ENCODE measurements around the gene SCN8A.

SCN8A gene

DNA sequence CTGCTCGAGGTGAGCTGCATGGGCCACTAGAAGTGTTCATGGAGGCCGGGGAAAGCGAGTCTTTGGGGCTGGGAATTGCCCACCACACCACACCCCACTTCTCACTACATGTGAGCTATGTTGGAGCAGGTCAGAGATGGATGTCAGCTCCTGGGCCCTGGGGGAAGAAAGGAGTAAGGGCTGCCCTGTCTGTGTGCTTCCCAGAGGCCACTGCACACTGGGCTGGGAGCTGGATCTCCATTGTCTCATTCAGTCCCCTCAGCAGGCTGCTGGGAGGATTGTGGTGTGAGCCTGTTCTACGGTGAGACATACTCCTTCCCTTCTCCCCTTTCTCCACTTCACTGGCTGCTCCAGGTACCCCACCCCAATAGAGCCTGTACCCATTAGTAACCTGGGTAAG, 247.0 kb downstream of the SCN8A start:
- DNase-seq: no peak

DNA sequence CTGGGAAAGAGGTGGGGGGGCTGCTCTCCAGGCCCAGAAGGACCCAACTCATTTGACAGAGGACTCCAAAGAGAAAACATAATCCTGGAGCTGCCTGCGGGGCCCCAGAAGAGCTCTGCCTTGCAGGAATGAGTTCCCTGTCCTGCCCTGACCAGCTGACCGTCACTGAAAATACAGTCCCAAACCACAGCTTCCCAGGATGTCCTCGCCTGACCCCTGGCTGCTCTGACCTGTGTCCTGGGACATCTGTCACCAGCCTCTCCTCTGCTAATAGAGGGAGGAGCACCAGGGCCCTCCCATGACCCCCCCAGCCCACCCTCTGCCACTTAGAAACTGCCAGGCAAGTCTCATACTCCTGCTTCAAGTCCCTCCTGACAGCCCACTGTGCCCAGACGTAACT, 247.7 kb downstream of the SCN8A start:
- DNase-seq: no peak

DNA sequence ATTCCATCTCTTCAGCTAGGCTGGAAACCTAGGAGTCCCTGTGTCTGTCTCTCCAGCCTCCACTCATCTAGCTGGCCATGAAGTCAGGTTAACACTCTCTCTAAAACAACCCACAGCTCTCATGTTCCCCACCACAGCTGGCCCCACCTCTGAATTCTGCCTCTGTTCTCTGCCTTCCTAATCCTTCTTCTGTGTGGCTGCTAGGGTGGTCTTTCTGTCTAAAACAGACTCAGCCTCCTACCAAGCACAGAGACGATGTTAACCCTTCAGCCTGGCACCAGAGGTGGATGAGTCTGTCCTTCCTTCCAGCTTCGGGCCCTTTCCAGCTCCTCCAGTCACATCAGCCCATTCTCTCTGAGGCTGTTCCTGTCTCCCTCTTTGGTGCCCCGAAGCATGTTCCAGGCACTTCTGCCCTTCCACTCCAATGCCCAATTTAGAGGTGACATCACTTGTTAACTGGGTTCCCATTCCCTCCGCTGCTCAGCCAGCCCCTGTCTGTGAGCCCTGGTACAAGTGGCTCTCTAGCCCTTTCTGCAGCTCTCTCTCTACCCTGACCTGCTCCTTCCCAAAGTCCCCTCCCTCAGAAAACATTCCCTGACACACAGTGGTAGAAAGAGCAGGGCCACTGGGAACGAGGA, 248.4 kb downstream of the SCN8A start:
- DNase-seq: no peak

DNA sequence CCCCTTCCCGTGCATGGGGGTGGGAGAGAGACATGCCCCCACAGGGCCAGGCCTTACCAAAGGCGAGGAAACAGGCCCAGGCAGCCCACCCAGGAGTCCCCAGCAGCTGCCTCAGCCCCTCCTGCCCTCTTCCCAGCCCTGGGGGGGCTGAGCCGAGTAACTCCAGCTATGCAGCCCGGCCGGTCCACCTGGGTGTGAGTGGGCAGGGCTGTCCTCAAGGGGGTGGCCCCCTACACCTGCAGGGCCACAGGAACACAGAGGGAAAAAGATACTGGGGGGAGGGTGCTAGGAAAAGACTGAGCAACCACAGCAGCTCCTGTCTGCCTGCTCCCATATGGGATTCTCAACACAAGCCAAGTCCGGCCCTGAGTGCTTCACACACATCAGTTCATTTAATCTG, 249.9 kb downstream of the SCN8A start:
- no peak for DNase-seq

DNA sequence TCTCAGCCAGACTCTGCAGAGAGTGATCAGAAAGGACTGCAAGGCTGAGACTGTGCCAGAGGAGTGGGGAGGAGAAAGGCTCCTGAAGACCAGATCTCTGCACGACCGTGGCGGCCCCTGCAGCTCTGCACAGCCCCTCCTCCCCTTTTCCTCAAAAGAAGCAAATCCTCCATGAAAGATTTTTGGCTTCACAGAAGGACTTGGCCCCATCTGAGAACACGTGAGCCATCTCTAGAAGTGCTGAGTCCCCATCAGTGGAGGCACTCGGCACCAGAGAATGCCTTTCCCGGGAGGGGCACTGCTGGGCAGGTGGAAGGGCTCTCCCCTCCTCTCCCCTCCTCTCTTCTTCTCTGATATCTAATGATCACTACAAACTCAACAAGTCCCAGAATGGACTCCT, 250.7 kb downstream of the SCN8A start:
- no peak for DNase-seq

DNA sequence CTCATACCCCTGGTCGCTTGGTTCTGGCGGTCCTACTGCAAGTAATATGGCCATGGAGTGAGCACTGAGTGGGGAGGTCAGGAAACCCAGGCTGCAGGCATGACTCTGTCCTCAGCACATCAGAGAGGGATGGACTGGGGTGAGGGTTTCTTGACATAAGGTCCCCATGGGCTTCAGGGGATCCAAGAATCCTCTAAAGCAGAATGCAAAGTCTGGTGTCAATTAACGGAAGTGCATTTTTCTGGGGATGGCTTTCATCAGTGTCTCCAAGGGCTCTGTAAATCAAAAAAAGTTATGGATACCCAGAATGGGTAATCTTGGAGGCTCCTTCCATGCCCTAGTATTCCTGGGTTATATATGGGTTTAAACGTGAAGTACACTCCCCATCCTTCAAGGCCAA, 253.8 kb downstream of the SCN8A start:
- no peak for DNase-seq

DNA sequence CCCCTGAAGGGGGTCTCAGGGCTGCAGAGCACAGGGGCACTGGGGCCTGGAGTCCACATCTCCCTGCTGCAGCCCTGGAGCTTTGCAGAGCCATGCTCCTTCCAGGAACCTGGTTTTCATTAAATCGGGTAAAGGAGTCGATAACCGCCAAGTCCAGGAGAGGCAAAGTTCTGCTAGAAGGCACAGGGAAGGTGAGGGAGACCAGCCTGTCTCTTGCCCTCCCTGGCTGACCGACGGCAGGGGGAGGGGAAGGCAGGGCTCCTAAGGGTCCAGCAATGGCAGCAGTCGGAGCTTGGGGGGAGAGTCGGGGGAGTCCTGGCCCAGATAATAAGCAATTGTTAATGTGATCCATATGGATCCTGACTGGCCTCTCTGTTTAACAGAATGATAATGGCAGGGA, 254.4 kb downstream of the SCN8A start:
- no peak for DNase-seq

DNA sequence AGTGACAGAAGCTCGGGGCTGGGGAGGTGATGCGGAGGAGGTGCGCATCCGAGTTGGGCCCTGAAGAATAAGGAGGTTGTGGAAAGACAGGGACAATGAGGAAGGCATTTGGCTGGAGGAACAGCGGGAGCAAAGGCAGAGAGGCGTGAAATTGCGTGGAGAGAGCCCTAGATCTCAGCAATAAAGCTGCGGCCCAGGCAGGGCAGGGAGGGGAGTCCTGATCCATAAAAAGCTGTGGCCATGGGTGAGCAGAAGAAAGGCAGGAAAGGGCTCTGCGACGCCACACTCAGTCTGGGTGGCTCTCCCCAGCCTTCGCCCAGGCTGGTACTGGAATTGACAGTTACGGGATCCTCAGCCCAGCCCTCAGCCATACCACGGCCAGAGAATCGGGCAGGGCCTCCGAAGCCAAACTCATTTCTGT, 255.2 kb downstream of the SCN8A start:
- no peak for DNase-seq

DNA sequence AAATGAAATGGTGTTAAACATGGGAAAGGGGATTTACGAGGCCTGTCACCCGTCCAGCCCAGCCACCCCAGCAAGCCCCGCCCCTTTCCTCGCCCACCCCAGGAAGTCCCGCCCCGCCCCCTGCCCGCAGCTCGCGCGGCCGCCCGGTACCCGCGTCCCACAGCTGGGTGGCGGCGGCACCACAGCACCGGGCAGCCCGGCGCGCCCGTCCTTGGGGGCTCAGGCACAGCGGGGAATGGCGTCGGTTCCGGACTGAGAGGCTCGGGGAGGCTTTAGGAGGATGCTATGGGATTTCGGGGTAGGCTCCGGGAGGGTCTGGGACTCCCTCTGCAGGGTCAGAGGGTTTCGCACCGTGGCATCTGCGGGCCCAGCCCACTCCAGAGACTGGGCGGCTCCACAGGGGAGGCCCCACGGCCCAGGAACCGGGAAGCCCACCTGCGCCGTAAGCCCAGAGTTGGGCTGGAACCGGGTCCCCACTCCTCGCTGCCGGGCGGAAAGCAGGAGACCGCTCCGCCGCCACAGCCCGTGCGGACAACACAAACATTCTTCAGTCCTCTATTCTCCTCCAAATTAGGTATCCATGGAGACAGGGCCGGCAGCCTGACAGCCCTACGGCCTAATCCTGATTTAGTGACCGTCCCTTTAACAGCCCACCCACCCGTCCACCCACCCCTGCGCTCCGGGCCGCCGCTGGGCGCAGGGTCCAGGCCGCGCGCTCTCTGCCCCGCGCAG, 256.0 kb downstream of the SCN8A start:
- DNase-seq: no peak

DNA sequence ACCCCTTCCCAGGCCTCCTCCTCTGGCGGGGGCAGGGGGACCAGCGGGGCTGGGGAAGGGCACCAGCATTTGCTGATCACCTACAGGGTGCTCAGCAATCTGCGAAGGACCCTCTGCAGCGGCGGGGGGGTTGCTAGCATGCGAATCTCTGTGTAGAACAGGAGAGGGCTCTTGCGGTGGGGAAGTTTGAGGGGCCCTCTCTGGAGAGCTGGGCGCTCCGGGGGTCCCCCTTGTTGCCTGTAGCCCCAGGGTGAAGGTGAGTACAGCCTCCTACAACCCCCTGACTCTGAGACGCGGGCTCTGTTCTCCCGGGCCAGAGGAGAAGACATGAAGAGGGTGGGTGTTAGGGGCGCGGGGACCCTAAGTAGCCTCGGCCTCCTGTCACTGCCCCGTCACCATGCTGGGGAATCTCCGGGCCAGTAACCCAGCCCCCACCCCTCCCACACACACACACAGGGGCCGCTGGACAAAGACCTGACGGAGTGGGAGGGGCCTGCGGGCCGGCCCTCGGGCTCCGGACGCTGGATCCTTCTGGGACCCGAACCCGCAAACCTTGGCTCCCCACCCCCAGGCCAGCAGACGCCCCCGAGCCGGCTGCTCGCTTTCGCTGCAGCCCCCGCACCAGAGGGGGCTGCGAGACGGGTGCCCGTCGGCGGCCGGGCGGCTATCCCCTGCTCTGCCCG, 256.8 kb downstream of the SCN8A start:
- no peak for DNase-seq

DNA sequence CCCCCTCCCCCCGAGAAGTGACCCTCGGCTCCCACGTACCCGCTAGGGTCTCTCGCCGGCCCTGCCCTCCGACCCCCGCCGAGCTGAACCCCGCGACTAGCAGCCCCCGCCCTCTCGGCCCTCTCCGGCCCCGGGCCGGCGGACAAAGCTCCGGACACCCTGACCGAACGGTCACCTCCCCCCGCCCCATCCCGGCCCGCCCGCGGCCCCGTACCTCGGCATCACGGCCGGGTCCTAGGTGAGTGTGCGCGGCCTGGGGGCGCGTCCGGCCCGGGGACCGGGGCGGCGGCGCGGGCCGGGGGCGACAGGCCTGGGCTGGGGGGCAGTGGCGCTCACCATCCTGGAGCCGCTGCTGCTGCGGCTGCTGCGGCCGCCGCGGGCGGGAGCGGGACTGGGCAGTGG, 257.3 kb downstream of the SCN8A start, which contains the start of gene FIGNL2:
Gene FIGNL2, minus strand, starts transcription at position 393 of the 402 bp plus-strand sequence. CDS start 26,305 bp downstream, outside the sequence.
- DNase-seq: no peak

DNA sequence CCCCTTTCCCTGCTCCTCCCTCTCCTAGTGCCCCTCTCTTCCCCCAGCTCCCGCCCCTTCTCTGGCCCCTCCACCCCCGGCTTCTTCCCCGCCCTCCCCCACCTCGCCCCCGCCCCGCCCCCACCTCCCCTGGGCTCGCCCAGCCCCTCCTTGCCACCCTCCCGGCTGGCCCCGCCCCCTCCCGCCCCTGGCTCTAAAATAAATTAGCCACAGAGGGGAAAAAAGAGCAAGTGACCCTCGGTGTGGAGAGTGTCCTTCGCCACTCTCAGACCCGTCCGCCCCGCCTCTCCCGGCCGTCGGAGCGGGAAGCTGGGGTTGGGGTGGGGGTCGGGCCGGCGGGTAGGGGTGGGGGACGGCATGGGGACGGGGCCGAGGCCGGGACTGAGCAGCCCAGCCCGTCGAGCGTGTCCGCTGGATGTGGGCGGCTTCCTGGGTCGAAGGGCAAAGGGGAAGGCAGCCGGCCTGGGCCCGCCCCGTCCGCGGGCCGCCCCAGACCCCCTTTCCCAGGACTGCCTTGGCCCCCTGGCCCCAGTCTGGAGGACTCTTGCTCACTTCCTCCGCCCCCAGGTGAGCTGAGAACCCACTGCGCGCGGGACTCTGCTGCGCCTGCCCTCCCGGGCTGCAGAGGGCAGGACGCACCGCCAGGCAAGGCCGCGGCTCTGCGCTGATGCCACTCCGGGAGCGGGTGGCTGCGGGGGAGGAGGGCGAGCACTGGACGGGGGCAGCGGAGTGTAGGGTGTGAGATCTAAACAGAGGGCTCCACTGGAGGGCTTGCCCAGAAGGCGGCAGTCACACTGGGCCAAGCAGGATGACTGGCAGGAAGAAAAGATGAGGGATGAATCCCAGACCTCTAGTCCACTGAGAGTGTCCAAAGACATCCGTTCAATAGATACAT, 258.1 kb downstream of the SCN8A start:
- DNase-seq: no peak

DNA sequence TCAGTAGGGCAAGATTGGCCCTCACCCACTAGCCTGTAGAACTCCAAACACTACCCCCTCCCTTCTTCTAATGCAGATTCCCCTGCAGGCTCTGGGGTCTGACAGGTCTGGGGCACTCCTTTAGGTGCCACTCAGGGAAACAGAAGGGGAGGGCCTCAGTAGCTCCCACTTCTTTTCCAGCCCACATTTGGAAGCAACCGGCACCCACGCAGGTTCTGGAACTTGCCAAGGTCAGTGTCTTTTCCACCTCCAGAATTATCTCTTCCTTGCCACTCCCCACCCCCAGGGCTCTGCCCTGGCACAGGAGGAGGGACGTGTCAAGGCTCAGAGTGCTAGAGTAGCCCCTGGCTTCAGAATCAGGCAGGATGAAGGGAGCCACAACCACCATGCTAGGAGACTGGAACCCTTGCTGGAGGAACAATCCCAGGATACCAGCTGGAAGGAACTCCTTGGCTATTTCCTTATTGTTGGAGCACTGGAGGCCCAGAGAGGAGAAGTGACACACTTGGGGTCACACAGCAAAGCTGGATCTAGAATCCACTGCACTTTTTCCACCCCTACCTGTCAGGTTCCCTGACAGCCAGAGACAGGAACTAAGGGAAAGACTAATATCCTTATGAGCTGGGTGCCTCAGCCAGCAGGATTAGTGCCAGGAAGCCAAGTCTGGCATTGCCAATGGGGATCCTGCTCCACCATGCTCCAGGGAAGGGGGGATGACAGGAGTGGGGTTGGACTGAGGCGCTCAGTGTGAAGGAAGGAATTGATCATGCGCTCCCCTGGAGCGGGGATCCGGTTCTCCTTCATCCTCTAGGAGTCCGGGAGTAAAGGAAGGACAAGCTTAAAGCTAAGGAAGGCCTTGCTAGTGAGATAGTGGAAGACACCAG, 259.3 kb downstream of the SCN8A start:
- no peak for DNase-seq

DNA sequence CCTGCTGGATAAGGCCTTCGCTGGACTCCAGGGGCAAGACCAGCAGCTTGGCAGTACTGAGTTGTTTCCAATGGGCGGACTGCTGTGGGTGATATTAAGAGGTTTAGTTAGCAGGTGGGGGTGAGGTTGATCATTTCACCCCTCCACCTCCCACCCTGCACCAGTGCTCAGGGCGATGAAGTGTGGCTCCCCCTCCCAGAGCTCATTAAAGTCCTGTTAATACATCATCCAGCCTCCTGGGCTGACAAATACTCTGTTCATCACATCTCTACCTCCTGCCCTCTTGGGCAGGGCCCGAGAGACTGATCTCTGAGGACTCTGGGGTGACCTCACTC, 259.9 kb downstream of the SCN8A start:
- DNase-seq: no peak

DNA sequence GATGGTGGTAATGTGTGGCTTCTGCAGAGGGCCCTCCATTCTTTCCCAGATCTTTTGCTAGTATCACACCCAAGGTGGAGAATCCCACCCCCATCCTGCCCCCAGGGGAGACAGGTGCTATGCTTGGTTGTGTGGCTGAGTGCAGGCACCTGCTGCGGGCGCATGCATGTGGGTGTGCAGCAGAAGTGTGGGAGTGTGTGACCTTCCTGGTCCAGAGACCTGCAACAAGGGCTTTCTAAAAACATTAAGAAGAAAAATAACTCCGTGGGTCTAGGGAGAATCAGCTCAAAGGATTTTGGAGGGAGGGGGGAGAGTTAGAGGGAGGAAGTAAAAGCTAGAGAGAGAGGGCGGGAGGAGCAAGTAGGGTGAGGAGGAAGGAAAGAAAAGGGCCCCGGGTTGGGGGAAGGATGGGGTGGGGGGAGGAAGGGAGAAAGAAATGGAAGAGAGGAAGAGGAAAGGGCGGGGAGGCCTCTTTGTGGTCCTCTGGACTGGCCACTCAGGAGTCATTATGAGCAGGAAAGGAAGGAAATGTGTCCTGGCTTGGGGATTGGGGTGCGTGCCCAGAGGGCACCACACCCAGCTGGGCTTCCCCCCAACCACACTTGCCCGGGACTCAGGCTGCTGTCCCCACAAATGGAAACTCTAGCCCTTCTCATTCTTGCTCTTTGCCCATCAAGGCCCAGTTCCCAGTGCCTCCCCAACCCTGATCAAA, 260.5 kb downstream of the SCN8A start:
- no peak for DNase-seq

DNA sequence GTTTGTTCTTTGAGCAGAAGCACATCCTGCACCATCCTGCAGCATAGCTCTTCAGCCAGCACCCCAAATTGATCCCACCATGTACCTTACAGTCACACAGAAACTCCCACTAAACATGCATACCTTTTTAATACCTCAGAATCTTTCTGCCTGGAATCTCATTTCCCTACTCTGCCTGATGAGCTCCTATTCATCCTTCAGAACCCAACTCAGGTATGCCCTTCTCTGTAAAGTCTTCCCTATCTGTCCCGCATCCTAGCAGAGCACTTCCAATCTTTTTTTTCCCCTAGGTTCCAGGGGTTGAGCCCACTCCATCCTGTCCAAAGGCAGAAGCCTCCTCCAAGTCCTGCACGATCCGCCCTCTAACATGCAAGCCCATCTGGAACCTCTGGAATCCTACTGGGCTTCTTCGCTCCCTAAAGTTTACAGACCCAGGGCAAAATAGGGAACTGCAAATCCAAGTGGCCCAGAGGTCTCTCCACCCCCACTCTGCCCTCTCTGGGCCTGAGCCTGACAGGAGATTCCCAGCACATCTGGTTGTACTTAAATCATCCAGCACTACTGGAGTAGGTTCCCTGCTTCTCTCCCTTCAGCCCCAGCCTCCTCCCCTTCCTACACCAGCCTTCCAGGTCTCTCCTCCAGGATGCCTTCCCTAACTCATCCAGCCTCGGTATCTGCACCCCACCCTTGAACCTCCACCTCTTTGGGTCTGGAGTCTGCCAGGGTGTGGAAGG, 261.5 kb downstream of the SCN8A start:
- DNase-seq: no peak

DNA sequence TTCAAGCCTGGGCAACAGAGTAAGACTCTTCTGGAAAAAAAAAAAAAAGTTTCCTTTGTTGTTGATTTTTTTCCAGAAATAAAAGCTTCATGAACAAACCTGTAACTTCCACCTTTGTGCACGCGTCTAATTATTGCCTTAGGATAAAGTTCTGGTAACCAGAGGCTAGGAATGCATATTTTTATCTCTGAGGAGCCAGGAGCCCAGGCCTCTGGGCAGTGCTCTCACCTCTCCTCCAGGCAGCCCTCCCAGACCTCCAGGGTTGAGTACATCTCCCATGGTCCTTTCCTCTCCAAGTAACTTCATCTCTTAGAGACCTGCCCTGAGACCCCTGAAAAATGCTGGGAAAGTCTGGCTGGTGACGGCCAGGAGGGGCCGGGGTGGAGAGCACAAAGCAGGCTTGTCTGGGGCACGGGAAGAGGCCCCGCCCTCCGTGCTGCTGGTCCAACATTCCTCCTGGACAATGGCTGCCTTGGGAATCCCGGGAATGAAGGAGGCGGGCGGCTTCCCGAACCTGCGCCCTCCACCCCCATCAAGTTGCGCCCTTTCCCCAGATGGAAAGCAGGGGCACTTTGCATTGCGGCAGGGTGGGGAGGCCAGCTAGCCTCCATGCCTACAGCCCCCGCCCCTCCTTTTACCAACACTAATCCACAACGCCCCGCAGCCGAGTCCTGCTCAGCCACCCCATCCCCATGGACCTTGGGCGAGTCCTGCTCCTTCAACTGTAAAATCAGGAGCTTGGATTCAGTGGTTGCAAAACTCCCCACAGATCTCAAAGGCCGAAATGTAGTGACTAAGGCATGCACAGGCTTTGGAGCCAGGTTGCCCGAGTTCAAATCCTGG, 264.8 kb downstream of the SCN8A start:
- no peak for DNase-seq

DNA sequence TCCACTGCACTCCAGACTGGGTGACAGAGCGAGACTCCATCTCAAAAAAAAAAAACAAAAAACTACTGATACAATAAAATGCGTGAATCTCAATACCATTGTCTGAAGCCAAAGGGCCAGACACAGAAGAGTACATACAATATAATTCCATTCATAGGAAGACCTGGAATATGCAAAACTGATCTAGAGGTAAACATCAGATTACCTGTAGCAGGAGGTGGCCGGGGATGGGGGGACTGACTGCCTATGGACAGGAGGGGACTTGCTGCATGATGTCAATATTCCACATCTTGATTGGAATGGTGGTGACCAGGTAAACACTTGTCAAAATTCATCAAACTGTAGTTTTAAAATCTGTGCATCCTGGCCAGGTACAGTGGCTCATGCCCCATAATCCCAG, 270.0 kb downstream of the SCN8A start:
- no peak for DNase-seq
